Lung (tissue), 11 donors: ENCODE results near the gene CCR5AS.
"Not testable (repeated sequence)": the region's sequence is repeated elsewhere in the genome, so short reads cannot be mapped to it uniquely, and the experiment has no call there.

Experiments used
- ATAC-seq: fragments of 200-7000 bp; cut with Tn5 transposase; one replicate; pipeline ENCODE4 v1.9.1; 2020; ENCODE audit warnings: moderate number of reproducible peaks; ENCODE audit not compliant: insufficient read depth, low FRiP score
- DNase-seq, 3 donors: peaks; one replicate each; pipeline ENCODE4 v3.0.0-alpha.2; 2013 to 2017
- H3K27ac ChIP-seq, 2 donors: one replicate each; pipeline ENCODE4 v1.5.1; 2013; ENCODE audit warnings: mild to moderate bottlenecking in 2 of 2, moderate library complexity in 2 of 2, control low read depth in 1 of 2, inconsistent platforms in 1 of 2, low read depth in 1 of 2, low read length in 1 of 2
- H3K27me3 ChIP-seq, 3 donors: one replicate each; pipeline ENCODE4 v1.5.1; 2013; ENCODE audit warnings: low read length in 2 of 3; ENCODE audit not compliant: control insufficient read depth in 3 of 3, insufficient read depth in 3 of 3
- H3K36me3 ChIP-seq, 4 donors: one replicate each; pipeline ENCODE4 v1.5.1; 2013; ENCODE audit warnings: low read length in 4 of 4, mild to moderate bottlenecking in 1 of 4, moderate library complexity in 1 of 4; ENCODE audit not compliant: control insufficient read depth in 4 of 4, insufficient read depth in 4 of 4
- H3K4me1 ChIP-seq, 5 donors: one replicate each; pipeline ENCODE4 v1.5.1; 2013; ENCODE audit warnings: low read length in 5 of 5, mild to moderate bottlenecking in 2 of 5, moderate library complexity in 1 of 5; ENCODE audit not compliant: control insufficient read depth in 5 of 5, insufficient read depth in 5 of 5
- H3K4me3 ChIP-seq: one replicate; pipeline ENCODE4 v1.5.1; 2013; ENCODE audit warnings: mild to moderate bottlenecking, control low read depth, moderate library complexity
- H3K9ac ChIP-seq, 2 donors: one replicate each; pipeline ENCODE4 v1.5.1; 2013; ENCODE audit warnings: low read length in 2 of 2, control low read depth in 1 of 2; ENCODE audit not compliant: insufficient read depth in 1 of 2
- H3K9me3 ChIP-seq, 4 donors: one replicate each; pipeline ENCODE4 v1.5.1; 2013; ENCODE audit warnings: low read length in 3 of 4, mild to moderate bottlenecking in 1 of 4, moderate library complexity in 1 of 4; ENCODE audit not compliant: control insufficient read depth in 4 of 4, insufficient read depth in 3 of 4
- CTCF ChIP-seq: IDR thresholded peaks from 2 replicates; pipeline ENCODE4 v1.5.1; 2012; ENCODE audit warnings: mild to moderate bottlenecking; ENCODE audit errors: control extremely low read depth, extremely low read depth
- WGBS, 2 donors: extraction: QIAGEN DNeasy Blood & Tissue Kit; methylation state at CpG; one replicate each; pipeline ENCODE4 v1.1.7; 2013; 5-methylcytosine and 5-hydroxymethylcytosine counted together
- donor health status: control.
- donor health status: control.
- donor health status: Bipolar disorder and iron deficiency.
- donor health status: healthy.
- donor health status: DM: yes; HTN: yes; CAD: no.

Gene CCR5AS

GRCh38 chr3:46429671-46430070 is 22.8 kb upstream of the CCR5AS start:
- no peak for ATAC-seq
- Histone ChIP-seq H3K4me3 (no peak overlapping the region), H3K27me3 (no peaks in the 10 kb centered on the region), H3K36me3 (no peaks in the 10 kb centered on the region), H3K9ac (no peak overlapping the region), H3K27ac (no peak overlapping the region), H3K9me3 (peaks cover 0 to 3% (median 0%) of the 10 kb centered on the region in 4 donors), H3K4me1 (peaks cover 0 to 22% (median 2%) of the 10 kb centered on the region in 5 donors)
- DNase-seq = no peak
- no peak for TF ChIP-seq CTCF
- WGBS, 2 donors = 91 to 95% methylated on average over 5 of the region's 5 CpGs

GRCh38 chr3:46429250-46429649 is 22.4 kb upstream of the CCR5AS start:
- peaks cover 0 to 22% (median 2%) of the 10 kb centered on the region in 5 donors for H3K4me1 ChIP-seq
- no peak for TF ChIP-seq CTCF
- H3K9ac ChIP-seq = no peak overlapping the region
- H3K4me3 ChIP-seq = no peak overlapping the region
- no peak for DNase-seq
- no peaks in the 10 kb centered on the region for H3K27me3 ChIP-seq
- no peaks in the 10 kb centered on the region for H3K36me3 ChIP-seq
- 83 to 92% methylated on average over 5 of the region's 5 CpGs for WGBS, 2 donors
- no peak overlapping the region for H3K27ac ChIP-seq
- peaks cover 0 to 3% (median 0%) of the 10 kb centered on the region in 4 donors for H3K9me3 ChIP-seq
- ATAC-seq = no peak

GRCh38 chr3:46427916-46428833 is 21.3 kb upstream of the CCR5AS start:
- Histone ChIP-seq H3K9ac (no peak overlapping the region), H3K27ac (no peak overlapping the region), H3K9me3 (peaks cover 0 to 3% (median 0%) of the 10 kb centered on the region in 4 donors), H3K4me3 (no peak overlapping the region), H3K4me1 (peaks cover 0 to 22% (median 6%) of the 10 kb centered on the region in 5 donors), H3K27me3 (no peaks in the 10 kb centered on the region), H3K36me3 (no peaks in the 10 kb centered on the region)
- ATAC-seq = no peak
- 78 to 86% methylated on average over 10 of the region's 10 CpGs for WGBS, 2 donors
- TF ChIP-seq CTCF = no peak
- peak; percentile 76 to 91 (median 91) for DNase-seq

- 38 to 65% methylated on average over 8 of the region's 8 CpGs for WGBS, 2 donors
- not testable (repeated sequence) for H3K36me3 ChIP-seq, H3K9ac ChIP-seq, H3K27ac ChIP-seq, H3K27me3 ChIP-seq, H3K9me3 ChIP-seq, ATAC-seq, H3K4me3 ChIP-seq
- peaks cover 0 to 22% (median 6%) of the 10 kb centered on the region in 5 donors for H3K4me1 ChIP-seq
- peak in 1 of 3 donors; percentile 63 for DNase-seq
These were observed 20.5 kb upstream of the CCR5AS start for GRCh38 chr3:46427404-46427803.

GRCh38 chr3:46426476-46426875 is 19.6 kb upstream of the CCR5AS start:
- not testable (repeated sequence) for ATAC-seq, H3K9me3 ChIP-seq, H3K27ac ChIP-seq, H3K4me3 ChIP-seq, DNase-seq, H3K9ac ChIP-seq, H3K36me3 ChIP-seq, H3K27me3 ChIP-seq
- H3K4me1 ChIP-seq = peaks cover 0 to 22% (median 6%) of the 10 kb centered on the region in 5 donors
- 39 to 40% methylated on average over 4 of the region's 4 CpGs for WGBS, 2 donors
